GM06990 (cell line): ENCODE measurements around the gene CCDC174.

Experiments
- DNase-seq: peaks from one replicate; pipeline ENCODE4 v3.0.0-alpha.2; 2011; ENCODE audit not compliant: insufficient read length; ENCODE audit errors: extremely low read depth
- H3K27me3 ChIP-seq: replicated peaks from 2 replicates; pipeline ENCODE4 v1.6.0; 2011; ENCODE audit warnings: low read length; ENCODE audit not compliant: control insufficient read depth, insufficient read depth
- H3K36me3 ChIP-seq: 2 replicates; pipeline ENCODE4 v1.5.1; 2011; ENCODE audit warnings: low read length; ENCODE audit not compliant: control insufficient read depth, insufficient read depth
- H3K4me3 ChIP-seq: replicated peaks from 2 replicates; pipeline ENCODE4 v1.5.1; 2011; ENCODE audit warnings: low read depth, mild to moderate bottlenecking, control low read depth, low read length
- TF ChIP-seq, protein P1 (sequence below): IDR thresholded peaks from 2 replicates; pipeline ENCODE4 v1.5.1; 2011; ENCODE audit warnings: low read length, control low read depth, mild to moderate bottlenecking, inconsistent platforms; ENCODE audit not compliant: insufficient read depth, poor library complexity, severe bottlenecking

Gene CCDC174

DNA sequence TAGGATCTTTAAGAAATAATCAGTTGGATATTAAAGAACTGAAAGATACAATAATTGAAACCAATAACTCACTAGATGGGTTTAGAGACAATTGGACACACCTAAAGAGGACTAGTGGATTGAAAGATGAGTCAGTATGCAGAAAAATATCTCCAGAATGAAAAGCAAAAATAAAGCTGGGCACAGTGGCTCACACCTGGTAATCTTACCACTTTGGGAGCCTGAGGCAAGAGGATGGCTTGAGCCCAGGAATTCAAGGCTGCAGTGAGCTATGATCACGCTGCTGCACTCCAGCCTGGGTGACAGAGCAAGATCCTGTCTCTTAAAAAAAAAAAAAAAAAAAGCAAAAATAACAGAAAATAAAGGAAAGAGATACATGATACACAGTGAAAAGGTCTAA lies 37.4 kb upstream of the CCDC174 start:
- TF ChIP-seq, protein P1, sequence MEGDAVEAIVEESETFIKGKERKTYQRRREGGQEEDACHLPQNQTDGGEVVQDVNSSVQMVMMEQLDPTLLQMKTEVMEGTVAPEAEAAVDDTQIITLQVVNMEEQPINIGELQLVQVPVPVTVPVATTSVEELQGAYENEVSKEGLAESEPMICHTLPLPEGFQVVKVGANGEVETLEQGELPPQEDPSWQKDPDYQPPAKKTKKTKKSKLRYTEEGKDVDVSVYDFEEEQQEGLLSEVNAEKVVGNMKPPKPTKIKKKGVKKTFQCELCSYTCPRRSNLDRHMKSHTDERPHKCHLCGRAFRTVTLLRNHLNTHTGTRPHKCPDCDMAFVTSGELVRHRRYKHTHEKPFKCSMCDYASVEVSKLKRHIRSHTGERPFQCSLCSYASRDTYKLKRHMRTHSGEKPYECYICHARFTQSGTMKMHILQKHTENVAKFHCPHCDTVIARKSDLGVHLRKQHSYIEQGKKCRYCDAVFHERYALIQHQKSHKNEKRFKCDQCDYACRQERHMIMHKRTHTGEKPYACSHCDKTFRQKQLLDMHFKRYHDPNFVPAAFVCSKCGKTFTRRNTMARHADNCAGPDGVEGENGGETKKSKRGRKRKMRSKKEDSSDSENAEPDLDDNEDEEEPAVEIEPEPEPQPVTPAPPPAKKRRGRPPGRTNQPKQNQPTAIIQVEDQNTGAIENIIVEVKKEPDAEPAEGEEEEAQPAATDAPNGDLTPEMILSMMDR: no peak
- Histone ChIP-seq H3K27me3 (no peaks in the 10 kb centered on the region; the same call in 1 of the 2 replicates), H3K4me3 (no peak overlapping the region), H3K36me3 (no peaks in the 10 kb centered on the region)
- DNase-seq: no peak

DNA sequence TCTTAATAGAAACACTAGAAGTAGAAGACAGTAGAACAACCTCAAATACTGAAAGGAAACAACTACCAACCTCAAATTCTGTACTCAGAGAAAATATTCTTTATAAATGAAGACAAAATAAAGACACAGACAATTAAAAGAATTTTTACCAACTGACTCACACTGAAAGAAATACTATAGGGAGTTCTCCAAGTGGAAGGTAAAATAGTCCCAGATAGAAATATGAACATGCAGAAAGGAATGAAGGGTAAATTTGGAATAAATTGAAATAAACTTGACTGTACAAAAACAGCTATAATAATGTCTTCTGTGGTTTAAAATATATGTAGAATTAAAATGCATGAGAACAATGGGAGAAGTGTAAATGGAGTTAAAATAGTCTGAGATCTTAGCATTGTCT lies 36.7 kb upstream of the CCDC174 start:
- TF ChIP-seq, protein P1: no peak
- no peak for DNase-seq
- Histone ChIP-seq H3K36me3 (no peaks in the 10 kb centered on the region), H3K27me3 (no peaks in the 10 kb centered on the region; the same call in 1 of the 2 replicates), H3K4me3 (no peak overlapping the region)

DNA sequence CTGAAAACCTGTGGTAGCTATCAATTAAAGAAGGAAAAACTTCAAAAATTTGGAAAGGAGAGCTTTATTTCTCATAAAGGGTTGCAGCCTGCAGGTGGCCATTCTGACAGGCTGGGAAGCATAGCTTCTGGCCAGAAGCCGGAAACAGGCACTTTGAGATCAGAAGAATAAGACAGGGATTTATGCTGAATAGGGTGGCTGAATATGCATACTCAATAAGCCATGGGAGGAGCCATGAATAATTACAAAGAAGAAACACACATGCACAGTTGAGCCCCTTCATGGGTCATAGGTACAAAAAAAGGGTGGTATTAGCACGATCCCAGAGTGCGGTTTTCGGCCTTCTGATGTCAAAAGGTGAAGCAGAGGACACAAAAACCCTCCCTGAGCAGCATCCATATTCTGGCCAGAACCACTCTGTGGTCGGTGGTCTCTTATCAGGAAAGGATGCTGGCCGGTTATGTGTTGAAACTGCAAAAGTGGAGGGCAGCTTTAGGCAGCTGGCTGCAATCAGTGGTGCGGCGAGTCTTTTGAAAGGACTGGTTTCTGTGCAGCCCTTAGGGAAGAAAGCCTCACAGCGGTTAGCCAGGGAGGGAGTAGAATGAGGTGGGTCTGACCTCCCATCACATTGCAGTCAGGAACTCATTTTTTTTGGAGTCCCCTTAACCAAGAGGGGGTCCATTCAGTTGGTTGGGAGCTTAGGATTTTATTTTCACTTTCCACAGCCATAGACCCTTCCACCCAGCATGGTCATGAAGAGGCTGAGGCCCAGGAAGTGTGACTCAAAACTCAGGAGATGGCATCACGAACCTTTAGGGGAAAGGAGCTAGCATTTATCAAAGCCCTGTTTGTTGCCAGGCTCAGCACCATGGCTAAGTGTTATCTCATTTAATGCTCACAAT lies 34.7 kb upstream of the CCDC174 start:
- Histone ChIP-seq H3K4me3 (no peak overlapping the region), H3K27me3 (no peaks in the 10 kb centered on the region; the same call in 1 of the 2 replicates)
- no peak for DNase-seq

DNA sequence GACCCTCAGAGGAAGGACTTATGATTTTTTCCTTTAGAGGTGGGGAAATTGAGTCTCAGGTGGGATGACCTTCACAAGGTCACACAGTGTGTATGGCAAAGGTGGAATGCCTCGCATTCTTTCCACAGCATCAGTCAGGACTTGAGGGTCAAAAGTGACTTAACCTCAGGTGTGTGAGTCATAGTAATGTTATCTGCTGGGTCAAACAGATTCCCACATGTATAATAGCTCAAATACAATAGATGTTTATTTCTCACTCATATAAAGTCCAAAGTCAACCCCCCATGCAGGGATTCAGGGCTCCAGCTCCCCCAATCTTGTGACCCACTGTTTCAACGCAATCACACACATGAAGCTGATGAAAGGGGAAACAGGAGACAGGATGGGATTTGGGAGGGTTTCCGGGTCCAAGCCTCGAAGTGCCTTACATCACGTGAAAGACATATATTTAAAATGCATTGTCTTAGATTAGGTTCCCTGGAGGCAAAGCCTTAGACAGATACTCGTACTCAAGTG lies 34.0 kb upstream of the CCDC174 start:
- Histone ChIP-seq H3K4me3 (no peak overlapping the region), H3K27me3 (no peaks in the 10 kb centered on the region), H3K36me3 (no peaks in the 10 kb centered on the region)
- TF ChIP-seq, protein P1: no peak
- no peak for DNase-seq

More for the DNA sequence above, 34.7 kb upstream of the CCDC174 start:
- no peaks in the 10 kb centered on the region for H3K36me3 ChIP-seq
- TF ChIP-seq, protein P1: no peak

DNA sequence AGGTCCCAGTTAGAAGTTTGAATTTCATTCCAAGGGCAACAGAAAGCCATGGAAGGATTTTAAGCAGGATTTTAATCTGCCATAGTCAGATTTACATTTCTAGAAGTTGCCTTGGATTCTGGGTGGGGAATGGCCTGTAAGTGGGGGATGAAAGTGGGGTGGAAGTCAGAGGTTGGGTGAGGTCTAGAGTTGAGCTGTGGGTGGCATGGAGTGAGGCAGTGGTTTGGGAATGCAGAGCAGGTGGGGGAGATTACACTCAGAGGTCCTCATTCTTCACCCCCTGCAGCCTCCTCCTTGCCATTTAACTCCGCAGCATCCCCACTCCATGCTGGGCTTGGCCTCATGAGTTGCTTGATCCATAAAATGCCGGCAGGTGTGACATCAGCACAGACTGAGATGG lies 32.0 kb upstream of the CCDC174 start:
- DNase-seq: no peak
- TF ChIP-seq, protein P1: no peak
- H3K4me3 ChIP-seq: no peak overlapping the region
- H3K36me3 ChIP-seq: no peaks in the 10 kb centered on the region
- no peaks in the 10 kb centered on the region; the same call in 1 of the 2 replicates for H3K27me3 ChIP-seq
